Hepatocyte (in vitro differentiated cells): ENCODE results near the gene CIITA. TPM values are rescaled to one million over a fixed set of nuclear protein-coding genes. Genes with fewer than 3 reads are reported as not detected.
"Not testable (repeated sequence)": the region's sequence is repeated elsewhere in the genome, so short reads cannot be mapped to it uniquely, and the experiment has no call there.

Experiments used
- DNase-seq: peaks from one replicate; pipeline ENCODE4 v3.0.0-alpha.2; 2016; ENCODE audit warnings: low spot score
- H2AFZ ChIP-seq: fragments of 200-600 bp; sonication (generic); 2 replicates; pipeline ENCODE4 v1.6.0; 2016; ENCODE audit warnings: antibody characterized with exemption, mild to moderate bottlenecking
- H3K27ac ChIP-seq: fragments of 200-600 bp; sonication (generic); 2 replicates; pipeline ENCODE4 v1.5.1; 2016; ENCODE audit warnings: mild to moderate bottlenecking
- H3K27me3 ChIP-seq: fragments of 200-600 bp; sonication (generic); 2 replicates; pipeline ENCODE4 v1.6.1; 2016
- H3K36me3 ChIP-seq: fragments of 200-600 bp; sonication (generic); replicated peaks from 2 replicates; pipeline ENCODE4 v1.5.1; 2016; ENCODE audit warnings: low read depth; ENCODE audit not compliant: insufficient read depth
- H3K4me1 ChIP-seq: fragments of 200-600 bp; sonication (generic); 2 replicates; pipeline ENCODE4 v1.5.1; 2016; ENCODE audit warnings: mild to moderate bottlenecking, moderate library complexity; ENCODE audit not compliant: insufficient read depth
- H3K4me2 ChIP-seq: fragments of 200-600 bp; sonication (generic); 2 replicates; pipeline ENCODE4 v1.6.0; 2016
- H3K4me3 ChIP-seq: fragments of 200-600 bp; sonication (generic); 2 replicates; pipeline ENCODE4 v1.5.1; 2016; ENCODE audit warnings: mild to moderate bottlenecking
- H3K79me2 ChIP-seq: fragments of 200-600 bp; sonication (generic); 2 replicates; pipeline ENCODE4 v1.6.0; 2017; ENCODE audit warnings: mild to moderate bottlenecking
- H3K9me2 ChIP-seq: fragments of 200-600 bp; sonication (generic); replicated peaks from 2 replicates; pipeline ENCODE4 v1.6.0; 2017; ENCODE audit warnings: mild to moderate bottlenecking; ENCODE audit not compliant: insufficient read depth
- H3K9me3 ChIP-seq: fragments of 200-600 bp; sonication (generic); 2 replicates; pipeline ENCODE4 v1.5.1; 2016; ENCODE audit warnings: low read depth, mild to moderate bottlenecking
- H4K20me1 ChIP-seq: fragments of 200-600 bp; sonication (generic); 2 replicates; pipeline ENCODE4 v1.6.0; 2016; ENCODE audit warnings: mild to moderate bottlenecking; ENCODE audit not compliant: insufficient read depth, poor library complexity, severe bottlenecking
- CTCF ChIP-seq: fragments of 200-600 bp; sonication (generic); IDR thresholded peaks from 2 replicates; pipeline ENCODE4 v1.5.1; 2016; ENCODE audit warnings: antibody characterized with exemption, mild to moderate bottlenecking; ENCODE audit not compliant: poor library complexity
- EZH2 ChIP-seq: fragments of 200-600 bp; sonication (generic); IDR thresholded peaks from 2 replicates; pipeline ENCODE4 v1.6.1; 2016; ENCODE audit warnings: antibody characterized with exemption, mild to moderate bottlenecking, borderline replicate concordance
- EZH2phosphoT487 ChIP-seq: fragments of 200-600 bp; sonication (generic); IDR thresholded peaks from one replicate; pipeline ENCODE4 v1.6.1; 2018; ENCODE audit warnings: antibody characterized with exemption, mild to moderate bottlenecking, low read depth, moderate library complexity; ENCODE audit not compliant: unreplicated experiment, severe bottlenecking
- WGBS: methylation state at CpG from one replicate; pipeline ENCODE4 v1.1.6; 2016; ENCODE audit warnings: low lambda C conversion rate; ENCODE audit errors: missing lambda C conversion rate; 5-methylcytosine and 5-hydroxymethylcytosine counted together
- polyA plus RNA-seq: library from polyadenylated mRNA; unstranded; fragments of >200 nt; fragmentation: Nextera tagmentation; extraction: Ambion mirVana; gene quantifications from 2 replicates; pipeline ENCODE4 v1.2.1, GENCODE V29; 2016
- total RNA-seq: library from RNA; depleted of rRNA; stranded (reverse); fragments of >200 nt; gene quantifications from 2 replicates; pipeline ENCODE4 v1.2.3, GENCODE V29; 2014

The CIITA gene
- total RNA-seq (0.08 TPM in 1 of 2 replicates, not detected in the other), polyA plus RNA-seq (0.24 and 1.1 TPM in 2 replicates)

GRCh38 chr16:10876799-10877341 is at the start of gene CIITA:
Gene CIITA (plus strand): TSS chr16:10877202. CDS start chr16:10877331, 129 bp downstream.
- Histone ChIP-seq H3K4me1 (no peaks in the 10 kb centered on the region), H3K4me3 (no peak within 1 kb of the TSS), H3K9me3 (no peaks in the 10 kb centered on the region), H3K4me2 (no peak within 1 kb of the TSS), H3K9me2 (no peaks in the 10 kb centered on the region), H3K27ac (no peak within 1 kb of the TSS), H3K79me2 (no peaks in the 10 kb centered on the region), H4K20me1 (no peaks in the 10 kb centered on the region), H3K27me3 (peaks cover 83% of the 10 kb centered on the region), H2AFZ (no peak within 1 kb of the TSS), H3K36me3 (no peaks in the 10 kb centered on the region)
- no peak for TF ChIP-seq EZH2
- TF ChIP-seq CTCF: no peak
- WGBS: 68% methylated on average over 9 of the region's 9 CpGs
- no peak for DNase-seq

GRCh38 chr16:10827691-10828341 is 49.2 kb upstream of the CIITA start:
- DNase-seq: peak; percentile 46
- H4K20me1 ChIP-seq: no peaks in the 10 kb centered on the region
- H3K27ac ChIP-seq: peak overlapping the region; percentile 91
- TF ChIP-seq EZH2 (no peak), CTCF (no peak), EZH2phosphoT487 (no peak)
- H3K79me2 ChIP-seq: no peaks in the 10 kb centered on the region
- H3K4me1 ChIP-seq: peaks cover 14% of the 10 kb centered on the region
- no peaks in the 10 kb centered on the region for H3K9me2 ChIP-seq
- no peaks in the 10 kb centered on the region for H3K9me3 ChIP-seq
- H3K27me3 ChIP-seq: peaks cover 2% of the 10 kb centered on the region
- H2AFZ ChIP-seq: peak overlapping the region; percentile 42
- 80% methylated on average over 11 of the region's 11 CpGs for WGBS
- H3K4me3 ChIP-seq: no peak overlapping the region
- H3K4me2 ChIP-seq: no peak overlapping the region
- no peaks in the 10 kb centered on the region for H3K36me3 ChIP-seq

GRCh38 chr16:10828851-10829366 is 48.1 kb upstream of the CIITA start:
- Histone ChIP-seq H3K27ac (peak overlapping the region; percentile 91), H3K79me2 (no peaks in the 10 kb centered on the region), H4K20me1 (no peaks in the 10 kb centered on the region), H3K36me3 (no peaks in the 10 kb centered on the region), H3K4me1 (peaks cover 14% of the 10 kb centered on the region), H3K9me2 (no peaks in the 10 kb centered on the region), H2AFZ (no peak overlapping the region), H3K4me3 (no peak overlapping the region), H3K9me3 (no peaks in the 10 kb centered on the region), H3K27me3 (peaks cover 2% of the 10 kb centered on the region), H3K4me2 (peak overlapping the region; percentile 52)
- WGBS: 55% methylated on average over 17 of the region's 17 CpGs
- no peak for TF ChIP-seq EZH2
- no peak for TF ChIP-seq EZH2phosphoT487
- TF ChIP-seq CTCF: no peak
- DNase-seq: peak; percentile 75

- not testable (repeated sequence) for DNase-seq, H3K4me3 ChIP-seq, H3K9me3 ChIP-seq, H3K79me2 ChIP-seq, H3K27me3 ChIP-seq, H4K20me1 ChIP-seq, H3K36me3 ChIP-seq, H2AFZ ChIP-seq, H3K9me2 ChIP-seq
- peak overlapping the region; percentile 91 for H3K27ac ChIP-seq
- H3K4me2 ChIP-seq: peak overlapping the region; percentile 52
- WGBS: 84% methylated on average over 18 of the region's 18 CpGs
- peaks cover 14% of the 10 kb centered on the region for H3K4me1 ChIP-seq
Observed at GRCh38 chr16:10829390-10830098, 47.5 kb upstream of the CIITA start.

- H2AFZ ChIP-seq, H3K4me2 ChIP-seq, H3K9me3 ChIP-seq, DNase-seq, H3K4me3 ChIP-seq, H3K79me2 ChIP-seq, H4K20me1 ChIP-seq, H3K27me3 ChIP-seq, H3K36me3 ChIP-seq, H3K9me2 ChIP-seq, H3K27ac ChIP-seq: not testable (repeated sequence)
- H3K4me1 ChIP-seq: peaks cover 14% of the 10 kb centered on the region
Observed at GRCh38 chr16:10830240-10830639, 46.8 kb upstream of the CIITA start.
